H7 (cell line): ENCODE results near the gene MICALL2. TPM values are rescaled to one million over a fixed set of nuclear protein-coding genes. Genes with fewer than 3 reads are reported as not detected.

ENCODE experiments used
- DNase-seq: peaks from one replicate; pipeline ENCODE4 v3.0.0; 2012
- H3K27me3 ChIP-seq: 2 replicates; pipeline ENCODE4 v1.6.0; 2011; ENCODE audit warnings: mild to moderate bottlenecking, low read length; ENCODE audit not compliant: control insufficient read depth, insufficient read depth
- H3K36me3 ChIP-seq: replicated peaks from 2 replicates; pipeline ENCODE4 v1.5.1; 2011; ENCODE audit warnings: low read length; ENCODE audit not compliant: control insufficient read depth, insufficient read depth
- H3K4me3 ChIP-seq: 2 replicates; pipeline ENCODE4 v1.5.1; 2011; ENCODE audit warnings: low read depth, mild to moderate bottlenecking, control low read depth, low read length, moderate library complexity; ENCODE audit not compliant: insufficient read depth
- total RNA-seq: library from RNA; depleted of rRNA; stranded (reverse); fragments of >200 nt; shearing (Covaris generic); gene quantifications from 2 replicates; pipeline ENCODE4 v1.2.3, GENCODE V29; 2014; rRNA removed

The MICALL2 gene
- total RNA-seq, 1 experiment from 2014 or later = 7.6 TPM

GRCh38 chr7:1387261-1387660, 72.0 kb downstream of the MICALL2 start:
- DNase-seq = peak; percentile 58
- no peak overlapping the region for H3K4me3 ChIP-seq
- no peaks in the 10 kb centered on the region for H3K36me3 ChIP-seq
- H3K27me3 ChIP-seq = no peaks in the 10 kb centered on the region

- H3K4me3 ChIP-seq = no peak overlapping the region
- H3K36me3 ChIP-seq = no peaks in the 10 kb centered on the region
- no peaks in the 10 kb centered on the region for H3K27me3 ChIP-seq
- no peak for DNase-seq
Observed at GRCh38 chr7:1386623-1387220, 72.5 kb downstream of the MICALL2 start.

GRCh38 chr7:1385809-1386622, 73.3 kb downstream of the MICALL2 start:
- DNase-seq = peak; percentile 86
- H3K36me3 ChIP-seq = no peaks in the 10 kb centered on the region
- no peak overlapping the region for H3K4me3 ChIP-seq
- H3K27me3 ChIP-seq = no peaks in the 10 kb centered on the region

- H3K27me3 ChIP-seq = no peaks in the 10 kb centered on the region
- H3K36me3 ChIP-seq = no peaks in the 10 kb centered on the region
- H3K4me3 ChIP-seq = no peak overlapping the region
- peak; percentile 64 for DNase-seq
Observed at GRCh38 chr7:1385086-1385808, 74.0 kb downstream of the MICALL2 start.

Other genes with a start within 250 kb of the MICALL2 start
- not detected in 2 replicates for gene UNCX, start 226.6 kb downstream of the MICALL2 start, total RNA-seq
- gene INTS1, start 44.9 kb upstream of the MICALL2 start, total RNA-seq = 71.8 and 78.7 TPM in 2 replicates
- 14.8 and 23.1 TPM in 2 replicates for gene MAFK, start 71.2 kb upstream of the MICALL2 start, total RNA-seq
- 0.74 and 1.2 TPM in 2 replicates for gene TMEM184A, start 96.7 kb upstream of the MICALL2 start, total RNA-seq
- 45.9 and 49.8 TPM in 2 replicates for gene PSMG3, start 110.6 kb upstream of the MICALL2 start, total RNA-seq
- 16.0 and 19.9 TPM in 2 replicates for gene ELFN1, start 210.8 kb upstream of the MICALL2 start, total RNA-seq